HepG2 (cell line): ENCODE data around the gene AKTIP. TPM values are rescaled to one million over a fixed set of nuclear protein-coding genes. Genes with fewer than 3 reads are reported as not detected.

Source experiments
- ATAC-seq: fragments of 200-7000 bp; cut with Tn5 transposase; 3 replicates; pipeline ENCODE4 v1.9.1; 2020; ENCODE audit warnings: mild to moderate bottlenecking, moderate library complexity
- BruUV-seq: library from RNA; stranded (reverse); fragments of 400-500 nt; replicated peaks from 2 replicates; lab custom pipeline; 2021; lab: Mats Ljungman, UMichigan
- CTCF ChIA-PET: fragments of 300-600 bp; formaldehyde crosslinking; extraction: SDS; loops from one replicate; lab custom pipeline; 2021; ENCODE audit warnings: low total read pairs, inconsistent platforms, low intra/inter-chr PET ratio; lab: Yijun Ruan, JAX
- POLR2A ChIA-PET: fragments of 350-600 bp; sonication (Branson Sonifier 250); formaldehyde crosslinking; loops from one replicate; lab custom pipeline; 2020; ENCODE audit warnings: antibody characterized with exemption, inconsistent platforms; lab: Yijun Ruan, JAX
- DNase-seq: peaks from one replicate; pipeline ENCODE4 v3.0.0-alpha.2; 2015; ENCODE audit warnings: low spot score
- FAIRE-seq: peaks from 3 replicates; lab custom pipeline; 2011; peaks lifted over from hg19 to GRCh38; lab: Jason Lieb, UNC
- H2AFZ ChIP-seq: one replicate; pipeline ENCODE4 v1.6.1; 2011; ENCODE audit warnings: low read length, inconsistent platforms
- H3K27ac ChIP-seq: fragments of 300-600 bp; 3 replicates; pipeline ENCODE4 v1.8.0; 2011; ENCODE audit warnings: mixed run types, mild to moderate bottlenecking, mixed read lengths, low read length, inconsistent platforms; ENCODE audit not compliant: insufficient read depth; ENCODE audit errors: extremely low read length
- H3K27me3 ChIP-seq, 2 experiments: fragments of 200-600 bp in 1 of 2; 2 replicates in 1 of 2; 3 replicates in 1 of 2; pipeline versions ENCODE4 v1.6.0 to v1.8.0; 2011; ENCODE audit warnings: low read length in 2 of 2, mild to moderate bottlenecking in 2 of 2, moderate library complexity in 2 of 2, inconsistent platforms in 1 of 2; ENCODE audit not compliant: insufficient read depth in 2 of 2, control insufficient read depth in 1 of 2
- H3K36me3 ChIP-seq, 2 experiments: fragments of 200-600 bp in 1 of 2; replicated peaks in 1 of 2; 2 replicates in 1 of 2; 3 replicates in 1 of 2; pipeline versions ENCODE4 v1.5.1 to v1.8.0; 2011; ENCODE audit warnings: low read length in 2 of 2, inconsistent platforms in 1 of 2; ENCODE audit not compliant: insufficient read depth in 2 of 2, control insufficient read depth in 1 of 2
- H3K4me1 ChIP-seq: 2 replicates; pipeline ENCODE4 v1.5.1; 2012; ENCODE audit warnings: low read length, inconsistent platforms; ENCODE audit not compliant: insufficient read depth
- H3K4me2 ChIP-seq: 2 replicates; pipeline ENCODE4 v1.6.0; 2011; ENCODE audit warnings: low read depth, low read length, inconsistent platforms
- H3K4me3 ChIP-seq, 3 experiments: fragments of 200-600 bp in 1 of 3; sonication (generic), shearing (Covaris generic) in 1 of 3; replicated peaks in 1 of 3; 2 replicates each; pipeline ENCODE4 v1.5.1; 2011 to 2016; ENCODE audit warnings: low read length in 3 of 3, inconsistent platforms in 2 of 3, low read depth in 2 of 3, mild to moderate bottlenecking in 2 of 3, control low read depth in 1 of 3, mixed read lengths in 1 of 3; ENCODE audit not compliant: insufficient read depth in 1 of 3
- H3K79me2 ChIP-seq: one replicate; pipeline ENCODE4 v1.6.1; 2011; ENCODE audit warnings: low read length, inconsistent platforms; ENCODE audit not compliant: insufficient read depth
- H3K9ac ChIP-seq: 2 replicates; pipeline ENCODE4 v1.6.0; 2011; ENCODE audit warnings: mild to moderate bottlenecking, low read depth, low read length, inconsistent platforms; ENCODE audit not compliant: insufficient read depth
- H3K9me3 ChIP-seq: 2 replicates; pipeline ENCODE4 v1.5.1; 2012; ENCODE audit warnings: mild to moderate bottlenecking, low read length
- H4K20me1 ChIP-seq: 2 replicates; pipeline ENCODE4 v1.6.0; 2011; ENCODE audit warnings: inconsistent platforms, mild to moderate bottlenecking, low read length, moderate library complexity; ENCODE audit not compliant: insufficient read depth
- ASH2L ChIP-seq: fragments of 300-600, 200-600 bp; sonication (generic); IDR thresholded peaks from 2 replicates; pipeline ENCODE4 v1.7.0; 2017; ENCODE audit warnings: low read depth, mild to moderate bottlenecking, moderate library complexity, mixed read lengths, low read length; ENCODE audit not compliant: insufficient read length
- FOXK2 ChIP-seq: fragments of 450-650 bp; IDR thresholded peaks from 2 replicates; pipeline ENCODE4 v1.6.1; 2016
- HMGA1 ChIP-seq: sonication (generic); formaldehyde crosslinking; conservative IDR thresholded peaks from 2 replicates; pipeline ENCODE4 v1.4.0; 2020; ENCODE audit warnings: missing genetic modification reagents
- LCORL ChIP-seq, 2 experiments: fragments of 450-650 bp in 1 of 2; sonication (generic) in 1 of 2; formaldehyde crosslinking in 1 of 2; IDR thresholded peaks; 2 replicates each; pipeline versions ENCODE4 v1.5.0 to v1.6.1; 2017 to 2020; ENCODE audit warnings: antibody characterized with exemption in 1 of 2, missing genetic modification reagents in 1 of 2
- NCOA2 ChIP-seq: sonication (generic); formaldehyde crosslinking; IDR thresholded peaks from 2 replicates; pipeline ENCODE4 v1.8.0; 2022; ENCODE audit warnings: inconsistent platforms
- NR3C1 ChIP-seq: sonication (generic); formaldehyde crosslinking; IDR thresholded peaks from 2 replicates; pipeline ENCODE4 v1.4.0; 2020; ENCODE audit warnings: missing genetic modification reagents
- PITX1 ChIP-seq: sonication (generic); formaldehyde crosslinking; IDR thresholded peaks from 2 replicates; pipeline ENCODE4 v1.5.1; 2020; ENCODE audit warnings: mild to moderate bottlenecking, missing genetic modification reagents
- ZMYM3 ChIP-seq: sonication (generic); formaldehyde crosslinking; IDR thresholded peaks from 2 replicates; pipeline ENCODE4 v1.5.1; 2020; ENCODE audit warnings: mild to moderate bottlenecking, missing genetic modification reagents
- ZNF121 ChIP-seq: sonication (generic); formaldehyde crosslinking; IDR thresholded peaks from 2 replicates; pipeline ENCODE4 v1.5.0; 2020; ENCODE audit warnings: mild to moderate bottlenecking, missing genetic modification reagents
- ZNF230 ChIP-seq: sonication (generic); formaldehyde crosslinking; IDR thresholded peaks from 2 replicates; pipeline ENCODE4 v1.4.0; 2020; ENCODE audit warnings: mild to moderate bottlenecking, missing genetic modification reagents
- ZNF430 ChIP-seq: sonication (generic); formaldehyde crosslinking; IDR thresholded peaks from 2 replicates; pipeline ENCODE4 v1.9.0; 2021; ENCODE audit warnings: mild to moderate bottlenecking, missing genetic modification reagents
- WGBS: methylation state at CpG from one replicate; pipeline ENCODE4 v1.1.6; 2017; ENCODE audit warnings: low lambda C conversion rate; 5-methylcytosine and 5-hydroxymethylcytosine counted together
- in situ Hi-C: cut with HindIII; loops from 2 replicates; pipeline ENCODE4 v1.10.0; 2017; ENCODE audit warnings: low pct_unique_long_range_greater_than_20kb; ENCODE audit not compliant: extremely low pct_ligation_motif_present
- intact Hi-C: fragments of 100-400 bp; cut with micrococcal nuclease; formaldehyde crosslinking; loops from one replicate; pipeline ENCODE4 v1.10.0; 2022; ENCODE audit not compliant: unreplicated experiment
- polyA plus RNA-seq, 8 experiments: library from polyadenylated mRNA; depleted of rRNA in 3 of 8; stranded (reverse) in 7 of 8; unstranded in 1 of 8; fragments of >200 nt; fragmentation: Illumina TruSeq in 4 of 8; extraction: Trizol in 4 of 8; gene quantifications; 2 replicates each; pipeline versions ENCODE4 v1.2.1 to v1.2.3, GENCODE V29; 2011 to 2016; ENCODE audit warnings: low read depth in 4 of 8, missing spikeins in 1 of 8, mixed read lengths in 1 of 8; ENCODE audit not compliant: insufficient read depth in 1 of 8
- total RNA-seq, 5 experiments: library from RNA; depleted of rRNA; stranded (reverse); fragments of >200 nt; fragmentation: Illumina TruSeq; extraction: Trizol; gene quantifications; 2 replicates each; pipeline ENCODE4 v1.2.3, GENCODE V29; 2016; ENCODE audit warnings: low read depth in 1 of 5
- TF ChIP-seq, protein P1 (sequence below): sonication (generic); formaldehyde crosslinking; IDR thresholded peaks from 2 replicates; pipeline ENCODE4 v1.5.1; 2020; ENCODE audit warnings: mild to moderate bottlenecking, missing genetic modification reagents, moderate library complexity
- TF ChIP-seq, protein P2 (sequence below): IDR thresholded peaks from 2 replicates; pipeline ENCODE4 v1.6.1; 2012; ENCODE audit warnings: inconsistent platforms
- TF ChIP-seq, protein P3 (sequence below): sonication (generic); formaldehyde crosslinking; conservative IDR thresholded peaks from 2 replicates; pipeline ENCODE4 v1.8.0; 2022; ENCODE audit warnings: mild to moderate bottlenecking, moderate library complexity, missing genetic modification reagents
- TF ChIP-seq, protein P4 (sequence below): IDR thresholded peaks from 2 replicates; pipeline ENCODE4 v1.4.0; 2020; ENCODE audit warnings: mild to moderate bottlenecking, missing genetic modification reagents

AKTIP gene
- total and polyA plus RNA-seq, 2 of the 13 experiments (the other 11 are each of a cell fraction or from before 2014, with no cell fraction given), result 28.8 to 49.0 TPM

DNA sequence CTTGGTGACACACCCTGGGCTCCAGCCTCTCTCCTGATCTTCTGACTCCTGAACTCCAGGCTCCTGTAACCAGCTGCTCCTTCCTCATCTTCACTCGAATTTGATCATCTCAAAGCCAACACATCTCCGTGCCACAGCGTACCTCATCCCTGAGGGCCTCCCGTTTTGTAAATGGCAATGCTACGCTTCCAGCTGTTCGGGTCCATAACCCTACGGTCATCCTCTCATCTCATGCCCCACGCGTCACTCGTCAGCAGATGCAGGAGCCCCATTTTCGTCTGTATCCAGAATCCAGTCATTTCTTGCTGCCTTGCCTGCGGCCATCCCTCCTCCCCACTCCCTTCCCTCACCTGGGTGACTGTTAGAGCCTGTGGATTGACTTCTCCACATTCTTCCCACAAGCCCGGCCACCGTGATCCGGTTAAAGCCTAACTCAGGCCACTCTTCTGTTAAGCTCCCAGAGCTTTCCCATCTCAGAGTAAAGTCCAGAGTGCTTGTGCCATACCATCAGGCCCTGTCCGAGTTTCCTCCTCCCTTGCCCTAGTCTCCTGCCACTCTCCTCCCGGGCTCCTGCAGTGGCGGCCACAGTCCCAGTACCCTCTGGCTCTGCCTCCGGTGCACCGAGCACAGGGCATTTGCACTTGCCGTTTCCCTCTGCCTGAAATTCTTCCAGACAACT lies 20.3 kb upstream of the AKTIP start:
- CTCF ChIA-PET, result no interaction called here
- WGBS, result 49% methylated on average over 21 of the region's 21 CpGs
- BruUV-seq, result no TSS peak
- peak overlapping the region; percentile 46 for H2AFZ ChIP-seq
- H3K4me3 ChIP-seq, result peak overlapping the region in 1 of 3 experiments; percentile 31; a peak in 1 of 6 replicates
- H3K4me1 ChIP-seq, result peaks cover 38% of the 10 kb centered on the region
- H3K4me2 ChIP-seq, result peak overlapping the region; percentile 63
- H3K36me3 ChIP-seq, result no peaks in the 10 kb centered on the region
- intact Hi-C loops, result no loop called here
- no peaks in the 10 kb centered on the region for H3K79me2 ChIP-seq
- in situ Hi-C loops, result no loop called here
- POLR2A ChIA-PET, result interaction anchor here (1.4 to 1.6 kb wide), 2 partner anchors 12 to 14 kb away, joined by 4 to 7 read pairs; no protein-coding TSS in a partner anchor
- DNase-seq, result peak; percentile 53
- ATAC-seq, result peak; percentile 90
- H3K27me3 ChIP-seq, result no peaks in the 10 kb centered on the region; a peak in 2 of 5 replicates
- no peaks in the 10 kb centered on the region for H4K20me1 ChIP-seq
- H3K9ac ChIP-seq, result peak overlapping the region; percentile 10; the same call in 1 of the 2 replicates
- no peaks in the 10 kb centered on the region for H3K9me3 ChIP-seq
- no peak overlapping the region for H3K27ac ChIP-seq
- peak; percentile 67 for FAIRE-seq
- TF ChIP-seq, protein P1, sequence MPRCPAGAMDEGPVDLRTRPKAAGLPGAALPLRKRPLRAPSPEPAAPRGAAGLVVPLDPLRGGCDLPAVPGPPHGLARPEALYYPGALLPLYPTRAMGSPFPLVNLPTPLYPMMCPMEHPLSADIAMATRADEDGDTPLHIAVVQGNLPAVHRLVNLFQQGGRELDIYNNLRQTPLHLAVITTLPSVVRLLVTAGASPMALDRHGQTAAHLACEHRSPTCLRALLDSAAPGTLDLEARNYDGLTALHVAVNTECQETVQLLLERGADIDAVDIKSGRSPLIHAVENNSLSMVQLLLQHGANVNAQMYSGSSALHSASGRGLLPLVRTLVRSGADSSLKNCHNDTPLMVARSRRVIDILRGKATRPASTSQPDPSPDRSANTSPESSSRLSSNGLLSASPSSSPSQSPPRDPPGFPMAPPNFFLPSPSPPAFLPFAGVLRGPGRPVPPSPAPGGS (CRISPR knock-in tag), result 0 out of 2 replicates have a peak, but pooled peaks have one; percentile 35
- peak; percentile 90 for TF ChIP-seq ZMYM3
- no peak for TF ChIP-seq NCOA2 (CRISPR knock-in tag)
- TF ChIP-seq ZNF430 (CRISPR knock-in tag), result 0 out of 2 replicates have a peak, but pooled peaks have one; percentile 16
- TF ChIP-seq, protein P2, sequence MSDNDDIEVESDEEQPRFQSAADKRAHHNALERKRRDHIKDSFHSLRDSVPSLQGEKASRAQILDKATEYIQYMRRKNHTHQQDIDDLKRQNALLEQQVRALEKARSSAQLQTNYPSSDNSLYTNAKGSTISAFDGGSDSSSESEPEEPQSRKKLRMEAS, result peak; percentile 19; the same call in 1 of the 2 replicates
- TF ChIP-seq, protein P3, sequence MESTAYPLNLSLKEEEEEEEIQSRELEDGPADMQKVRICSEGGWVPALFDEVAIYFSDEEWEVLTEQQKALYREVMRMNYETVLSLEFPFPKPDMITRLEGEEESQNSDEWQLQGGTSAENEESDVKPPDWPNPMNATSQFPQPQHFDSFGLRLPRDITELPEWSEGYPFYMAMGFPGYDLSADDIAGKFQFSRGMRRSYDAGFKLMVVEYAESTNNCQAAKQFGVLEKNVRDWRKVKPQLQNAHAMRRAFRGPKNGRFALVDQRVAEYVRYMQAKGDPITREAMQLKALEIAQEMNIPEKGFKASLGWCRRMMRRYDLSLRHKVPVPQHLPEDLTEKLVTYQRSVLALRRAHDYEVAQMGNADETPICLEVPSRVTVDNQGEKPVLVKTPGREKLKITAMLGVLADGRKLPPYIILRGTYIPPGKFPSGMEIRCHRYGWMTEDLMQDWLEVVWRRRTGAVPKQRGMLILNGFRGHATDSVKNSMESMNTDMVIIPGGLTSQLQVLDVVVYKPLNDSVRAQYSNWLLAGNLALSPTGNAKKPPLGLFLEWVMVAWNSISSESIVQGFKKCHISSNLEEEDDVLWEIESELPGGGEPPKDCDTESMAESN, result 0 out of 2 replicates have a peak, but pooled peaks have one; percentile 50
- no peak for TF ChIP-seq HMGA1
- TF ChIP-seq ZNF230 (CRISPR knock-in tag), result 0 out of 2 replicates have a peak, but pooled peaks have one; percentile 22
- TF ChIP-seq ASH2L, result peak; percentile 19
- TF ChIP-seq PITX1 (CRISPR knock-in tag), result peak; percentile 32; the same call in 1 of the 2 replicates
- no peak for TF ChIP-seq LCORL (IDR thresholded peaks at IDR 0.05)
- TF ChIP-seq LCORL (CRISPR knock-in tag; IDR thresholded peaks at IDR 0.05), result no peak
- TF ChIP-seq, protein P4, sequence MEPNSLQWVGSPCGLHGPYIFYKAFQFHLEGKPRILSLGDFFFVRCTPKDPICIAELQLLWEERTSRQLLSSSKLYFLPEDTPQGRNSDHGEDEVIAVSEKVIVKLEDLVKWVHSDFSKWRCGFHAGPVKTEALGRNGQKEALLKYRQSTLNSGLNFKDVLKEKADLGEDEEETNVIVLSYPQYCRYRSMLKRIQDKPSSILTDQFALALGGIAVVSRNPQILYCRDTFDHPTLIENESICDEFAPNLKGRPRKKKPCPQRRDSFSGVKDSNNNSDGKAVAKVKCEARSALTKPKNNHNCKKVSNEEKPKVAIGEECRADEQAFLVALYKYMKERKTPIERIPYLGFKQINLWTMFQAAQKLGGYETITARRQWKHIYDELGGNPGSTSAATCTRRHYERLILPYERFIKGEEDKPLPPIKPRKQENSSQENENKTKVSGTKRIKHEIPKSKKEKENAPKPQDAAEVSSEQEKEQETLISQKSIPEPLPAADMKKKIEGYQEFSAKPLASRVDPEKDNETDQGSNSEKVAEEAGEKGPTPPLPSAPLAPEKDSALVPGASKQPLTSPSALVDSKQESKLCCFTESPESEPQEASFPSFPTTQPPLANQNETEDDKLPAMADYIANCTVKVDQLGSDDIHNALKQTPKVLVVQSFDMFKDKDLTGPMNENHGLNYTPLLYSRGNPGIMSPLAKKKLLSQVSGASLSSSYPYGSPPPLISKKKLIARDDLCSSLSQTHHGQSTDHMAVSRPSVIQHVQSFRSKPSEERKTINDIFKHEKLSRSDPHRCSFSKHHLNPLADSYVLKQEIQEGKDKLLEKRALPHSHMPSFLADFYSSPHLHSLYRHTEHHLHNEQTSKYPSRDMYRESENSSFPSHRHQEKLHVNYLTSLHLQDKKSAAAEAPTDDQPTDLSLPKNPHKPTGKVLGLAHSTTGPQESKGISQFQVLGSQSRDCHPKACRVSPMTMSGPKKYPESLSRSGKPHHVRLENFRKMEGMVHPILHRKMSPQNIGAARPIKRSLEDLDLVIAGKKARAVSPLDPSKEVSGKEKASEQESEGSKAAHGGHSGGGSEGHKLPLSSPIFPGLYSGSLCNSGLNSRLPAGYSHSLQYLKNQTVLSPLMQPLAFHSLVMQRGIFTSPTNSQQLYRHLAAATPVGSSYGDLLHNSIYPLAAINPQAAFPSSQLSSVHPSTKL (CRISPR knock-in tag), result peak; percentile 35; the same call in 1 of the 2 replicates
- TF ChIP-seq FOXK2, result no peak
- no peak for TF ChIP-seq NR3C1
- peak; percentile 60 for TF ChIP-seq ZNF121 (CRISPR knock-in tag)
